NCI-H345 treated with DMSO at 0.1 percent for 48 hours (cell line): Measurements from ENCODE around the gene GALNTL6.
"Not testable (repeated sequence)": the region's sequence is repeated elsewhere in the genome, so short reads cannot be mapped to it uniquely, and the experiment has no call there.

Experiments used
- DNase-seq: peaks from one replicate; lab custom pipeline; 2025; ENCODE audit not compliant: unreplicated experiment; lab: John Stamatoyannopoulos, UW

The GALNTL6 gene

GRCh38 chr4:172793565-172794306, 980.5 kb downstream of the GALNTL6 start:
- DNase-seq, result no peak

GRCh38 chr4:172794307-172794703, 981.1 kb downstream of the GALNTL6 start:
- no peak for DNase-seq

- DNase-seq, result not testable (repeated sequence)
Observed at GRCh38 chr4:172797281-172797680, 984.1 kb downstream of the GALNTL6 start.

- DNase-seq, result no peak
Observed at GRCh38 chr4:172802032-172802431, 988.8 kb downstream of the GALNTL6 start.

GRCh38 chr4:172806841-172807240, 993.6 kb downstream of the GALNTL6 start:
- DNase-seq, result no peak

GRCh38 chr4:172808196-172808595, 995.0 kb downstream of the GALNTL6 start:
- DNase-seq, result no peak

GRCh38 chr4:172809319-172809718, 996.1 kb downstream of the GALNTL6 start:
- no peak for DNase-seq

GRCh38 chr4:172813359-172813923, 1000.2 kb downstream of the GALNTL6 start:
- no peak for DNase-seq

GRCh38 chr4:172815499-172816164, 1002.4 kb downstream of the GALNTL6 start:
- no peak for DNase-seq

GRCh38 chr4:172818901-172819300, 1005.7 kb downstream of the GALNTL6 start:
- no peak for DNase-seq

- DNase-seq, result no peak
Observed at GRCh38 chr4:172819353-172819752, 1006.1 kb downstream of the GALNTL6 start.

- no peak for DNase-seq
Observed at GRCh38 chr4:172822331-172822730, 1009.1 kb downstream of the GALNTL6 start.

GRCh38 chr4:172826346-172826745, 1013.1 kb downstream of the GALNTL6 start:
- no peak for DNase-seq

GRCh38 chr4:172826861-172827260, 1013.7 kb downstream of the GALNTL6 start:
- peak; percentile 19 for DNase-seq

GRCh38 chr4:172830295-172830764, 1017.1 kb downstream of the GALNTL6 start:
- no peak for DNase-seq

- DNase-seq, result no peak
Observed at GRCh38 chr4:172836661-172837060, 1023.5 kb downstream of the GALNTL6 start.

- DNase-seq, result no peak
Observed at GRCh38 chr4:172838111-172838510, 1024.9 kb downstream of the GALNTL6 start.

GRCh38 chr4:172838943-172839342, 1025.7 kb downstream of the GALNTL6 start:
- no peak for DNase-seq

- no peak for DNase-seq
Observed at GRCh38 chr4:172842779-172843178, 1029.6 kb downstream of the GALNTL6 start.

GRCh38 chr4:172843192-172843591, 1030.0 kb downstream of the GALNTL6 start:
- no peak for DNase-seq

GRCh38 chr4:172844556-172844955, 1031.4 kb downstream of the GALNTL6 start:
- DNase-seq, result no peak

- no peak for DNase-seq
Observed at GRCh38 chr4:172845281-172845680, 1032.1 kb downstream of the GALNTL6 start.
